HG03135 (cell line): Measurements from ENCODE around the gene NOM1.
"Not testable (repeated sequence)": the region's sequence is repeated elsewhere in the genome, so short reads cannot be mapped to it uniquely, and the experiment has no call there.

Experiments
- ATAC-seq: cut with Tn5 transposase; IDR thresholded peaks from one replicate; pipeline ENCODE4 v1.9.1; 2021; ENCODE audit warnings: mild to moderate bottlenecking, moderate library complexity; ENCODE audit not compliant: unreplicated experiment

The NOM1 gene

GRCh38 chr7:156940421-156941122, 8.9 kb upstream of the NOM1 start:
- no peak for ATAC-seq

- no peak for ATAC-seq
These were observed 7.9 kb upstream of the NOM1 start for GRCh38 chr7:156941393-156942182.

DNA sequence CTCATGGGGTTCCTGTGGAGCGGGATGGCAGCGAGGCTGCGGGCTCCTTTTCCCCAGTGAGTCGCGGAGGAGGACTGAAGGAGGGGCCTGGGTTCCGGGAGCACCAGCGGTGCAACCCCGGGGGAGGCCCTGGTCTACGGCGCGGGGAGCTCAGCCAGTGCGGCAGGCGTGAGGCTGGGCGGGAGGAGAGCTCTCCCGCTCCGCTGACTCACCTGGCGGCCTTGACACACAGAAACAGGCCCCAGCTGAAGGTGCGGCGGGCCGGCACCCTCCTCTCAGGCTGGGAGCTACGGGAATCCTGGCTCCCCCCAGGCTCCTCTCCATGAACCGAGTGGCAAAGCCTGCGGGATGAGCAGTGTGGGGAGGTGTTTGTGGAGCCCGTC, 6.8 kb upstream of the NOM1 start:
- ATAC-seq = no peak

DNA sequence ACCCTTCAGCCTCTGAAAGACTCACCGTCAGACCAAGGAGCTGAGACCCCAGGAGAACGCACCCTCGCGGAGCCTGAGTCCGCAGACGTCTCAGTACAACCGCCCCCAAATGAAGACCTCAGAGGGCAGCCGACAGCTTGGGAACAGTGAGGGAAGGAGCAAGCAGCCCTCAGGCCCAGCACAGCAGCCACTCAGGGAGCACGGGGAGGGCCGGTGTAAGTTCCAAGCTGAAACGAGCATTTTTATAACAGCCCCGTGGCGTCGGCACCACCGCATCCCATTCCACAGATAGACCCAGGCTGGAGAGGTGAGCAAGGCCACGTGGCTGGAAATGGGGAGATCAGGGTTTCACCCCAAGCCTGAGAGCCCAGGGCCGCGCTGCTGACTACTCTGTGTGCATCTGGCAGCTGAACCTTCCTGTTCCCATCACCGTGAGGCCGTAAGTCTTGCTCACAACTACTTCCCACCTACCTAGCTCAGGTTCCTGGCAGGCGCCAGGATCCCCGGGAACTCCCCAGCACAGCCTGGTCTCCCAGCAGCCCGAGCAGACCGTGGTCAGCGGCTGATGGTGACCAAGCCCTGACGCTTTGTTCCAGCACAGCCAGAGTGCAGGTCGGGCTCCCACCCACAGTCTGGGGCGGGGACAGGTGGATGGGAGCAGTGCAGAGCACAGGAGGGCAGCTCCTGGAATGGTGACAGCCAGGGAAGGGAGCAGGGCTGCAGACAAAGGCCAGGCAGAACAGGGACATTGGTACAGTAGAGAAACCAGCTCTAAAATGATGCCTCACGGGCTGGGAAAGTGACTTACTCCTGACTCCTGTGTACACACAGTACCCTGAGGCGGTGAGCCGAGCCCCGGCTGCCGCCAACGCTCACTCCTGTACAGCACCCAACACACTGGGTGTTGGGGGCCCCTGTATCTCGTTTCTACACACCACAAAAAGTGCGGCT, 6.1 kb upstream of the NOM1 start:
- no peak for ATAC-seq

GRCh38 chr7:156944876-156945275, 4.6 kb upstream of the NOM1 start:
- ATAC-seq = no peak

GRCh38 chr7:156947120-156947843, 2.2 kb upstream of the NOM1 start:
- ATAC-seq = no peak

- ATAC-seq = no peak
These were observed 1.2 kb upstream of the NOM1 start for GRCh38 chr7:156948361-156948760.

GRCh38 chr7:156950381-156950858, 908 bp downstream of the NOM1 start:
- ATAC-seq = no peak

DNA sequence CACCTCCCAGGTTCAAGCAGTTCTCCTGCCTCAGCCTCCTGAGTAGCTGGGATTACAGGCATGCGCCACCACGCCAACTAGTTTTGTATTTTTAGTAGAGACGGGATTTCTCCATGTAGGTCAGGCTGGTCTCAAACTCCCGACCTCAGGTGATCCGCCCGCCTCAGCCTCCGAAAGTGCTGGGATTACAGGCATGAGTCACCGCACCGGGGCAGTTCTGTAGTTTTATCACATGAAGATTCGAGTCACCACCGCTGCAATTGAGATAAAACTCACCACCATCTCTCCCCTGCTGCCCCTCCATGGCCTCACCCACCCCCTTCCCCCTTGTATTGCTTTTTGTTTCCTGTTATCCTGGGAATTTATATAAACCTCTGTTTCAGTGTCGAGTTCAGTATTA, 3.7 kb downstream of the NOM1 start:
- not testable (repeated sequence) for ATAC-seq

GRCh38 chr7:156954941-156955340, 5.4 kb downstream of the NOM1 start:
- no peak for ATAC-seq

DNA sequence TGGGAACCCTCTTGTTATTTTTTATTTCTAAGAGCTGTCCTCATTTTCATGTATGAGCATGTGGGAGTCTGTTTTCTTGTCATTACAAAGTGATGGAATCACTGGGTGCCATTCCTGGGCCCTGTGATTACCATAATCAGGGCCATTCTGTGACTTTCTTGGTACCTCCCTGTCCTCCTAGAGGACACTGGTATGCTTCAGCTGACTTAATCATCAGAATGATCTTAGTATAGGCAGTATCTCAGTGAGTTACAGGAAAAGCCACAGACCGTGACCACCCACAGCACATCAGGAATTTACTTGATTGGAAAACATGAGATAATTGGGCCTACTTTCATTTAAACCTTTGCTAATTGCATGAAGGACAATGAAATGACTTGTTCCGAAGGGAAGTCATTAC, 7.2 kb downstream of the NOM1 start:
- no peak for ATAC-seq

DNA sequence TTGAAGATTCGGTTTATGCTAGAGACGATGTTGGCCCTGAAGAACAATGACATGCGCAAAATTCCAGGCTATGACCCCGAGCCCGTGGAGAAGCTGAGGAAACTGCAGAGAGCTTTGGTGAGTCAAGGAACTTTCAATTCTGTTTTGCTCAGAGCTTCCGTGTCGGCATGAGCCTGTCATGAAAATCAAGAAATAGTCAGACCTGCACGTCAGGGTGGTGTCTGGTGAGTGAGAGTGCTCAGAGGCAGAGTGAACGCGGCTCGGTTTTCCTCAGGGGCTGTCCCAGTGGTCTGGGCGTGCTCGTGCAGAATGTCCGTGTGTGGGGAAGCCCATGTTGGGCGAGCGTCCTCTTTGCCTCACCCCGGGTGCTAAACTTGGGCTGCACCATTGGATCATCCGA, 12.6 kb downstream of the NOM1 start:
- no peak for ATAC-seq

DNA sequence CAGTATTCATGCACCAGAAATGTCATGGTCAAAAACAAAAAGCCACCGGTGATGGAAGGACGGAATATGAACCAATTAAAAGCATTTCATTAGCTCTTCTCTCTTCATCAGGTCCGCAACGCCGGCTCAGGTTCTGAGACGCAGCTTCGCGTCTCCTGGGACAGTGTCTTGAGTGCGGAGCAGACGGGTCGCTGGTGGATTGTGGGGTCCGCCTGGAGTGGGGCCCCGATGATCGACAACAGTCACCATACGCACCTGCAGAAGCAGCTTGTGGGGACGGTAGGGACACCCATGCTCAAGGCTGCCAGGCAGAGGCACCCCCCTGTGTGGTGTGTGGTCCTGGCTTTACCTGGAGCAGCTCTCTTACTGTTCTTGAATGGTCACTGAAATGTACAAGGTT, 13.4 kb downstream of the NOM1 start:
- no peak for ATAC-seq

GRCh38 chr7:156963472-156963871, 14.0 kb downstream of the NOM1 start:
- ATAC-seq = no peak

DNA sequence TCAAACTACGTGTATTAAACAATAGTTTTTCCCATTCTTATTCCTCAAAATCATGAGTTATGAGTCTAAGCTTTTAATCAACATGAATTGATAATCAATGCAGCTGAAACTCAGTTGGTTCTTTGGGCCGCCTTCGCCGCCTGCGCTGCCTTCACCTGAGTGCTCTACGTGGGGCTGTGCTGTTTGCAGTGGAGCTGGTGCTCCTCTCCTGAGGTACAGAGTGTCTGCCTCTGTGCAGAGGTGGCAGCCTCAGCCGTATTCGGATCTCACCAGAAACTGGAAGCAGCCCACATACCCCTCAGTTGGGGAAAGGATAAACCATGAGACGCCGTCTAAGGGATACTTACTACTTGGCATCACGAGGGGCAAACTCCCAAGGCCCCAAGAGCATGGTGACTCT, 15.5 kb downstream of the NOM1 start:
- no peak for ATAC-seq

GRCh38 chr7:156966387-156966786, 16.9 kb downstream of the NOM1 start:
- ATAC-seq = no peak

GRCh38 chr7:156968183-156968582, 18.7 kb downstream of the NOM1 start:
- ATAC-seq = no peak

GRCh38 chr7:156969972-156970420, 20.5 kb downstream of the NOM1 start:
- ATAC-seq = no peak

GRCh38 chr7:156975620-156976019, 26.1 kb downstream of the NOM1 start:
- ATAC-seq = no peak

DNA sequence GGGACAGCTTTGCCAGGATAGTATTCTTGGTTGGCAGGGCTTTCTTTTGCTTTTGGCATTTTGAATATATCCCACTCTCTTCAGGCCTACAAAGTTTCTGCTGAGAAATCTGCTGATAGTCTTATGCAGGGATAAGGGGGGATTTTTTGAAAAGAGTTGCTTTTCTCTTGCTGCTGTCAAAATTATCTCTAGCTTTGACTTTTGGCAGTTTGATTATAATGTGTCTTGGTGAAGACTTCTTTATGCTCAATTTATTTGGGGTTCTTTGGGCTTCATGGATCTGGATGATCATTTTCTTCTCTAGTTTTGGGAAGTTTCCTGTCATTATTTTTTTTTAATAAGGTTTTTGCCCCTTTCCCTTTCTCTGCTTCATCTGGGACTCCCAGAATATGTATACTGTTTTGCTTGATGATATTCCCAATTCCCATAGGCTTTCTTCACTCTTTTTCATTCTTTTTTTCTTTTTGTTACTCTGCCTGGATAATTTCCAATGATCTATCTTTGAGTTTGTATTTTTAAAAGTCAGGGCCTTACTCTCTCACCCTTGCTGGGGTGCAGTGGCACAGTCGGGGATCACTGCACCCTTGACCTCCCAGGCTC, 29.6 kb downstream of the NOM1 start:
- no peak for ATAC-seq
